NT2/D1 (cell line): ENCODE data around the gene RP9.

Experiments used
- YY1 ChIP-seq: IDR thresholded peaks from 2 replicates; pipeline ENCODE4 v1.6.1; 2011; ENCODE audit not compliant: insufficient read length, insufficient read depth
- ZNF274 ChIP-seq: IDR thresholded peaks from 2 replicates; pipeline ENCODE4 v1.6.1; 2011; ENCODE audit warnings: mild to moderate bottlenecking, low read depth, low read length

GRCh38 chr7:33072471-33072870 is 36.7 kb downstream of the RP9 start:
- TF ChIP-seq ZNF274 = no peak
- TF ChIP-seq YY1 = no peak
